Activated T-helper 17 cell treated with anti-CD3 and anti-CD28 coated beads, Interleukin-2, amount 50 U/mL, for 72 hours (primary cell): ENCODE data around the gene CNFN. TPM values are rescaled to one million over a fixed set of nuclear protein-coding genes. Genes with fewer than 3 reads are reported as not detected.

ENCODE experiments used
- ATAC-seq: fragments of 150-1000 bp; cut with Tn5 transposase; replicated peaks from 2 replicates; pipeline ENCODE4 v1.10.0; 2021; ENCODE audit warnings: mild to moderate bottlenecking, moderate library complexity
- H3K27ac Mint-ChIP-seq: one replicate; pipeline ENCODE4 v1.8.0; 2022; ENCODE audit warnings: mixed read lengths
- H3K27me3 Mint-ChIP-seq: one replicate; pipeline ENCODE4 v1.8.0; 2022; ENCODE audit warnings: mixed read lengths
- H3K36me3 Mint-ChIP-seq: one replicate; pipeline ENCODE4 v1.8.0; 2022; ENCODE audit warnings: low read depth, mild to moderate bottlenecking, mixed read lengths
- H3K4me1 Mint-ChIP-seq: one replicate; pipeline ENCODE4 v1.8.0; 2022; ENCODE audit warnings: mixed read lengths
- H3K4me3 Mint-ChIP-seq: one replicate; pipeline ENCODE4 v1.8.0; 2022; ENCODE audit warnings: mild to moderate bottlenecking, mixed read lengths
- H3K9me3 Mint-ChIP-seq: one replicate; pipeline ENCODE4 v1.8.0; 2022; ENCODE audit warnings: mixed read lengths
- total RNA-seq, 2 donors: library from RNA; stranded (reverse); gene quantifications; one replicate each; pipeline ENCODE4 v1.2.3, GENCODE V29; 2022

Gene CNFN
- total RNA-seq, result under 1 TPM in 1 of 2 donors, not detected in 1; 0.54 TPM

- Mint-ChIP-seq H3K4me1 (peaks cover 8% of the 10 kb centered on the region), H3K27me3 (peaks cover 20% of the 10 kb centered on the region), H3K36me3 (no peaks in the 10 kb centered on the region), H3K4me3 (no peak within 1 kb of the TSS), H3K27ac (no peak within 1 kb of the TSS), H3K9me3 (no peaks in the 10 kb centered on the region)
- ATAC-seq, result no peak
Observed at GRCh38 chr19:42389899-42390298, at the start of gene CNFN. Gene CNFN (minus strand): TSS chr19:42390297. CDS start chr19:42389037, 1,260 bp downstream.

GRCh38 chr19:42436006-42436405, 45.9 kb upstream of the CNFN start:
- Mint-ChIP-seq H3K27me3 (no peaks in the 10 kb centered on the region), H3K4me3 (no peak overlapping the region), H3K9me3 (no peaks in the 10 kb centered on the region), H3K27ac (no peak overlapping the region), H3K4me1 (peaks cover 14% of the 10 kb centered on the region), H3K36me3 (no peaks in the 10 kb centered on the region)
- no peak for ATAC-seq

GRCh38 chr19:42435316-42435715, 45.2 kb upstream of the CNFN start:
- Mint-ChIP-seq H3K36me3 (no peaks in the 10 kb centered on the region), H3K4me1 (peaks cover 7% of the 10 kb centered on the region), H3K27me3 (no peaks in the 10 kb centered on the region), H3K27ac (no peak overlapping the region), H3K4me3 (no peak overlapping the region), H3K9me3 (no peaks in the 10 kb centered on the region)
- no peak for ATAC-seq

GRCh38 chr19:42433503-42434260, 43.6 kb upstream of the CNFN start:
- peaks cover 6% of the 10 kb centered on the region for H3K4me1 Mint-ChIP-seq
- no peak overlapping the region for H3K27ac Mint-ChIP-seq
- peak; percentile 86 for ATAC-seq
- no peak overlapping the region for H3K4me3 Mint-ChIP-seq
- no peaks in the 10 kb centered on the region for H3K36me3 Mint-ChIP-seq
- H3K27me3 Mint-ChIP-seq, result no peaks in the 10 kb centered on the region
- no peaks in the 10 kb centered on the region for H3K9me3 Mint-ChIP-seq

- no peak overlapping the region for H3K27ac Mint-ChIP-seq
- no peaks in the 10 kb centered on the region for H3K4me1 Mint-ChIP-seq
- H3K36me3 Mint-ChIP-seq, result no peaks in the 10 kb centered on the region
- no peak overlapping the region for H3K4me3 Mint-ChIP-seq
- H3K9me3 Mint-ChIP-seq, result no peaks in the 10 kb centered on the region
- ATAC-seq, result no peak
- H3K27me3 Mint-ChIP-seq, result no peaks in the 10 kb centered on the region
Observed at GRCh38 chr19:42431486-42431885, 41.4 kb upstream of the CNFN start.

GRCh38 chr19:42428676-42429075, 38.6 kb upstream of the CNFN start:
- no peak for ATAC-seq
- Mint-ChIP-seq H3K4me3 (no peak overlapping the region), H3K4me1 (no peaks in the 10 kb centered on the region), H3K9me3 (no peaks in the 10 kb centered on the region), H3K36me3 (no peaks in the 10 kb centered on the region), H3K27ac (no peak overlapping the region), H3K27me3 (no peaks in the 10 kb centered on the region)

- Mint-ChIP-seq H3K4me1 (peaks cover 8% of the 10 kb centered on the region), H3K36me3 (no peaks in the 10 kb centered on the region), H3K4me3 (no peak within 1 kb of the TSS), H3K9me3 (no peaks in the 10 kb centered on the region), H3K27ac (no peak within 1 kb of the TSS), H3K27me3 (no peaks in the 10 kb centered on the region)
- no peak for ATAC-seq
Observed at GRCh38 chr19:42427313-42427712, 37.2 kb upstream of the CNFN start, which contains the start of gene LIPE. Gene LIPE (minus strand): TSS chr19:42427388. CDS start chr19:42427149, 239 bp downstream.

- Mint-ChIP-seq H3K9me3 (no peaks in the 10 kb centered on the region), H3K4me3 (no peak overlapping the region), H3K27me3 (no peaks in the 10 kb centered on the region), H3K27ac (no peak overlapping the region), H3K4me1 (peaks cover 13% of the 10 kb centered on the region), H3K36me3 (no peaks in the 10 kb centered on the region)
- ATAC-seq, result no peak
Observed at GRCh38 chr19:42426643-42427042, 36.5 kb upstream of the CNFN start.

GRCh38 chr19:42424712-42425131, 34.6 kb upstream of the CNFN start:
- no peaks in the 10 kb centered on the region for H3K27me3 Mint-ChIP-seq
- no peaks in the 10 kb centered on the region for H3K9me3 Mint-ChIP-seq
- ATAC-seq, result no peak
- H3K36me3 Mint-ChIP-seq, result no peaks in the 10 kb centered on the region
- H3K4me1 Mint-ChIP-seq, result peaks cover 29% of the 10 kb centered on the region
- H3K4me3 Mint-ChIP-seq, result peak overlapping the region; percentile 87
- no peak overlapping the region for H3K27ac Mint-ChIP-seq

- no peaks in the 10 kb centered on the region for H3K36me3 Mint-ChIP-seq
- H3K27ac Mint-ChIP-seq, result no peak overlapping the region
- no peaks in the 10 kb centered on the region for H3K27me3 Mint-ChIP-seq
- peaks cover 29% of the 10 kb centered on the region for H3K4me1 Mint-ChIP-seq
- H3K9me3 Mint-ChIP-seq, result no peaks in the 10 kb centered on the region
- no peak for ATAC-seq
- peak overlapping the region; percentile 87 for H3K4me3 Mint-ChIP-seq
Observed at GRCh38 chr19:42424345-42424707, 34.2 kb upstream of the CNFN start.

GRCh38 chr19:42423462-42424344, 33.6 kb upstream of the CNFN start:
- Mint-ChIP-seq H3K27me3 (no peaks in the 10 kb centered on the region), H3K4me3 (peak overlapping the region; percentile 87), H3K27ac (peak overlapping the region; percentile 81), H3K36me3 (no peaks in the 10 kb centered on the region), H3K4me1 (peaks cover 29% of the 10 kb centered on the region), H3K9me3 (no peaks in the 10 kb centered on the region)
- ATAC-seq, result peak; percentile 93

- Mint-ChIP-seq H3K4me3 (peak overlapping the region; percentile 87), H3K27ac (peak overlapping the region; percentile 81), H3K27me3 (no peaks in the 10 kb centered on the region), H3K36me3 (peaks cover 5% of the 10 kb centered on the region), H3K9me3 (no peaks in the 10 kb centered on the region), H3K4me1 (peaks cover 29% of the 10 kb centered on the region)
- ATAC-seq, result peak; percentile 69
Observed at GRCh38 chr19:42422901-42423461, 32.9 kb upstream of the CNFN start.

- no peak for ATAC-seq
- Mint-ChIP-seq H3K27me3 (no peaks in the 10 kb centered on the region), H3K4me3 (peak overlapping the region; percentile 87), H3K36me3 (peaks cover 6% of the 10 kb centered on the region), H3K27ac (peak overlapping the region; percentile 81), H3K9me3 (no peaks in the 10 kb centered on the region), H3K4me1 (peaks cover 29% of the 10 kb centered on the region)
Observed at GRCh38 chr19:42422092-42422900, 32.2 kb upstream of the CNFN start.

GRCh38 chr19:42421591-42422031, 31.5 kb upstream of the CNFN start:
- no peak for ATAC-seq
- H3K4me1 Mint-ChIP-seq, result peaks cover 29% of the 10 kb centered on the region
- H3K27ac Mint-ChIP-seq, result peak overlapping the region; percentile 81
- H3K9me3 Mint-ChIP-seq, result no peaks in the 10 kb centered on the region
- H3K27me3 Mint-ChIP-seq, result no peaks in the 10 kb centered on the region
- H3K36me3 Mint-ChIP-seq, result peaks cover 6% of the 10 kb centered on the region
- H3K4me3 Mint-ChIP-seq, result peak overlapping the region; percentile 87
